ENCODE results near the gene PLXNB3.
"Not testable (repeated sequence)": the region's sequence is repeated elsewhere in the genome, so short reads cannot be mapped to it uniquely, and the experiment has no call there.

PLXNB3 gene

GRCh38 chrX:153733651-153734240 lies 30.3 kb upstream of the PLXNB3 start:
- no peak for DNase-seq

- no peak for DNase-seq
Observed at GRCh38 chrX:153734871-153735270, 29.2 kb upstream of the PLXNB3 start.

- DNase-seq, result no peak
Observed at GRCh38 chrX:153735274-153735673, 28.8 kb upstream of the PLXNB3 start.

- no peak for DNase-seq
Observed at GRCh38 chrX:153736071-153736820, 27.8 kb upstream of the PLXNB3 start.

- DNase-seq, result no peak
Observed at GRCh38 chrX:153736871-153737441, 27.1 kb upstream of the PLXNB3 start.

- no peak for DNase-seq
Observed at GRCh38 chrX:153738056-153738605, 25.9 kb upstream of the PLXNB3 start.

- DNase-seq, result no peak
Observed at GRCh38 chrX:153739754-153740486, 24.1 kb upstream of the PLXNB3 start.

- DNase-seq, result no peak
Observed at GRCh38 chrX:153740631-153741222, 23.3 kb upstream of the PLXNB3 start.

- DNase-seq, result no peak
Observed at GRCh38 chrX:153741446-153741845, 22.6 kb upstream of the PLXNB3 start.

- not testable (repeated sequence) for DNase-seq
Observed at GRCh38 chrX:153742111-153742510, 21.9 kb upstream of the PLXNB3 start.

- DNase-seq, result not testable (repeated sequence)
Observed at GRCh38 chrX:153742796-153743467, 21.1 kb upstream of the PLXNB3 start.

- DNase-seq, result not testable (repeated sequence)
Observed at GRCh38 chrX:153743468-153744209, 20.4 kb upstream of the PLXNB3 start.

- no peak for DNase-seq
Observed at GRCh38 chrX:153744210-153745066, 19.6 kb upstream of the PLXNB3 start.

GRCh38 chrX:153745067-153745433 lies 19.0 kb upstream of the PLXNB3 start:
- not testable (repeated sequence) for DNase-seq

- no peak for DNase-seq
Observed at GRCh38 chrX:153746359-153746758, 17.7 kb upstream of the PLXNB3 start.

GRCh38 chrX:153746991-153747390 lies 17.1 kb upstream of the PLXNB3 start:
- not testable (repeated sequence) for DNase-seq

GRCh38 chrX:153749017-153749416 lies 15.0 kb upstream of the PLXNB3 start:
- DNase-seq, result not testable (repeated sequence)

GRCh38 chrX:153750127-153750774 lies 13.8 kb upstream of the PLXNB3 start:
- DNase-seq, result no peak

- DNase-seq, result no peak
Observed at GRCh38 chrX:153755136-153755535, 8.9 kb upstream of the PLXNB3 start.

GRCh38 chrX:153761863-153762262 lies 2.2 kb upstream of the PLXNB3 start:
- DNase-seq, result no peak
